Iris pigment epithelial cell (primary cell): Measurements from ENCODE around the gene KANK2.
"Not testable (repeated sequence)": the region's sequence is repeated elsewhere in the genome, so short reads cannot be mapped to it uniquely, and the experiment has no call there.

Experiments used
- DNase-seq: peaks from one replicate; pipeline ENCODE4 v3.0.0-alpha.2; 2011; ENCODE audit warnings: low read depth

The KANK2 gene

GRCh38 chr19:11140023-11140538 lies 57.3 kb downstream of the KANK2 start:
- DNase-seq, result not testable (repeated sequence)

GRCh38 chr19:11138601-11139300 lies 58.6 kb downstream of the KANK2 start:
- peak; percentile 81 for DNase-seq

GRCh38 chr19:11137542-11138384 lies 59.6 kb downstream of the KANK2 start:
- peak; percentile 84 for DNase-seq

GRCh38 chr19:11136400-11137101 lies 60.8 kb downstream of the KANK2 start:
- DNase-seq, result peak; percentile 40

GRCh38 chr19:11131471-11131870 lies 65.9 kb downstream of the KANK2 start:
- no peak for DNase-seq

GRCh38 chr19:11130824-11131455 lies 66.4 kb downstream of the KANK2 start:
- DNase-seq, result peak; percentile 63

- no peak for DNase-seq
These were observed 69.4 kb downstream of the KANK2 start for GRCh38 chr19:11127905-11128304.

- peak; percentile 57 for DNase-seq
These were observed 71.2 kb downstream of the KANK2 start for GRCh38 chr19:11125994-11126685.

GRCh38 chr19:11124157-11124556 lies 73.2 kb downstream of the KANK2 start:
- DNase-seq, result not testable (repeated sequence)

- no peak for DNase-seq
These were observed 74.2 kb downstream of the KANK2 start for GRCh38 chr19:11123114-11123513.

GRCh38 chr19:11121963-11122362 lies 75.4 kb downstream of the KANK2 start:
- DNase-seq, result not testable (repeated sequence)

GRCh38 chr19:11116507-11116906 lies 80.8 kb downstream of the KANK2 start:
- no peak for DNase-seq

- no peak for DNase-seq
These were observed 81.4 kb downstream of the KANK2 start for GRCh38 chr19:11115895-11116446.

- DNase-seq, result no peak
These were observed 82.3 kb downstream of the KANK2 start for GRCh38 chr19:11115042-11115441.
